Esophagus squamous epithelium (tissue), 5 donors: Measurements from ENCODE around the gene TUBA8. TPM values are rescaled to one million over a fixed set of nuclear protein-coding genes. Genes with fewer than 3 reads are reported as not detected.
"Not testable (repeated sequence)": the region's sequence is repeated elsewhere in the genome, so short reads cannot be mapped to it uniquely, and the experiment has no call there.

Source experiments
- DNase-seq: peaks from one replicate; lab custom pipeline; 2025; lab: John Stamatoyannopoulos, UW
- H3K27ac ChIP-seq, 4 donors: fragments of 200-600 bp; sonication (generic); one replicate each; pipeline ENCODE4 v1.5.1; 2016 to 2019; ENCODE audit warnings: mild to moderate bottlenecking in 1 of 4
- H3K27me3 ChIP-seq, 4 donors: fragments of 200-600 bp; sonication (generic); 1 replicate in 3 of 4; 2 replicates in 1 of 4; pipeline versions ENCODE4 v1.5.1 to v1.6.0; 2017 to 2021; ENCODE audit warnings: antibody characterized with exemption in 1 of 4
- H3K36me3 ChIP-seq, 3 donors: fragments of 200-600 bp; sonication (generic); one replicate each; pipeline ENCODE4 v1.5.1; 2016 to 2019
- H3K4me1 ChIP-seq, 3 donors: fragments of 200-600 bp; sonication (generic); one replicate each; pipeline ENCODE4 v1.5.1; 2017 to 2019
- H3K4me3 ChIP-seq, 4 donors: fragments of 200-600 bp; sonication (generic); 1 replicate in 3 of 4; 2 replicates in 1 of 4; pipeline ENCODE4 v1.5.1; 2016 to 2019; ENCODE audit warnings: mild to moderate bottlenecking in 2 of 4, moderate library complexity in 1 of 4
- H3K9me3 ChIP-seq, 3 donors: fragments of 200-600 bp; sonication (generic); one replicate each; pipeline ENCODE4 v1.5.1; 2016 to 2019
- WGBS, 2 donors: methylation state at CpG; one replicate each; pipeline ENCODE4 v1.1.5; 2018; 5-methylcytosine and 5-hydroxymethylcytosine counted together
- intact Hi-C: fragments of 100-400 bp; cut with DNase I; formaldehyde crosslinking; loops from one replicate; pipeline ENCODE4 v1.15.0; 2022
- small RNA-seq, 4 donors: library from RNA; depleted of rRNA; stranded (forward); fragments of <200 nt; gene quantifications; one replicate each; pipeline ENCODE3, GENCODE V24; 2016
- total RNA-seq, 4 donors: library from RNA; depleted of rRNA; stranded (reverse); fragments of >200 nt; gene quantifications; one replicate each; pipeline ENCODE4 v1.1.0, GENCODE V29; 2016
- donor health status: DM: yes; HTN: yes; CAD: no.

Gene TUBA8
- total RNA-seq, 4 donors from 2014 or later = 0.57 to 2.1 TPM; not detected in 2

DNA sequence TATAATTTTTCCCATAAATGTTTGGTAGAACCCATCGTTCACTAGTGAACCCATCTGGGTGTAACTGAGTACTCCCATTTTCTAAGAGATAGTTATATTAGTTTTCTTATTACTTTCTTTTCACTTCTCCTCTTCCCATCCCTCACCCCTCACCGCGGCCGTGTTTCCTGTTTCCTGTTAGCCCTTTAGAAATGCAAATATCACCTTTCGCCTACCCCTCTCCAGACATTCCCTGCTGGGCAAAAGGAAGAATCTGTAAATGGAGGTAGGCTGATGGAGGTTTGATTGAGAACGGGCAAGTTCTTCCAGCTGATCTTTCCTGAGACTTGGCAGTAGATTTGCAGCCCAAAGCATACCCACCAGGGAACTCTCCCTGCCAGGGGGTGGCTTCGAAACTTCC is 54.7 kb downstream of the TUBA8 start:
- peaks cover 0 to 36% (median 0%) of the 10 kb centered on the region in 3 donors for H3K36me3 ChIP-seq
- H3K4me1 ChIP-seq, H3K27me3 ChIP-seq, H3K9me3 ChIP-seq, H3K4me3 ChIP-seq, DNase-seq, H3K27ac ChIP-seq, intact Hi-C loops: not testable (repeated sequence)
- WGBS, 2 donors = 60% methylated on average over 1 of the region's 7 CpGs; no CpG with 5 or more reads in 1 of the 2 donors

DNA sequence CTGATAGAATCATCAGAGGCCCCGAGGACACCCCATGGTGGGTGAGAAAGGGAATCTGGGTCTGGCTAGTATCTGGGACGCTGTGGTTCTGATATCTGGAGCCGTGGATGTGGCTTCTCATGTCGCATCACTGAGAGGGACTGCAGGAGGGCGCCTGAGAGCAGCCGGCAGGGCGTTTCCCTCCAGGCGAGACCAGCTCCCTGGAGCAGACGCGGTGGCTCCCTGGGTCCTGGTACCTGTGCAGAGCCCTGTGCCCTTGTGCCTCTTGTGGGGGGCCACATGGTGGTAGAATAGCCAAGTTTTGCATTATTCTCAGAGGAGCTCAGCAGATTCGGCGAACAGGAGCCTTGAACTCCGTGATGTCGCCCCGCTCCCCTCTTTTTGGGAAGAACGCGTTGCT is 59.7 kb downstream of the TUBA8 start:
- not testable (repeated sequence) for H3K27ac ChIP-seq
- WGBS, 2 donors = 97 to 100% methylated on average over 6 to 7 of the region's 17 CpGs

DNA sequence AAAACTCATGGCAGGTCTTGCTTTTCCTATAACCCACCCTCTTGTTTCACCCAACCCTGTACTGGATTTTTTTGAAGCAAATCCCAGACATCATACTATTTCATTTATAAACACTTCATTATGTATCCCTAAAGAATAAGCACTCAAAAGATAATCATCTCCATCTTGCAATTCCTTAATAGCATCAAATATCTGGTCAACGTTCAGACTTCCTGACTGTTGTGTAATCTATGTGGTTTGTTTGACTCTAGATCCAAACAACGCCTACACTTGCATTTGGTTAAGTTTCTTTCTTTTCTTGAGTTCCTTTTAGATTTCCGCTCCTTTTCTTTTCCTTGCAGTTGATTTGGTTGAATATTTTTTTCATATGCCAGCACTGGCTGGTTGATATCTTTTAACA is 61.6 kb downstream of the TUBA8 start:
- H3K9me3 ChIP-seq, H3K27me3 ChIP-seq, H3K4me1 ChIP-seq, H3K27ac ChIP-seq, intact Hi-C loops, DNase-seq, H3K4me3 ChIP-seq: not testable (repeated sequence)
- peaks cover 0 to 52% (median 0%) of the 10 kb centered on the region in 3 donors for H3K36me3 ChIP-seq
- 58 to 63% methylated on average over 3 of the region's 3 CpGs for WGBS, 2 donors

More for the DNA sequence above, 59.7 kb downstream of the TUBA8 start:
- H3K4me1 ChIP-seq, DNase-seq, H3K4me3 ChIP-seq, intact Hi-C loops, H3K27me3 ChIP-seq, H3K9me3 ChIP-seq: not testable (repeated sequence)
- peaks cover 0 to 55% (median 0%) of the 10 kb centered on the region in 3 donors for H3K36me3 ChIP-seq

- H3K4me1 ChIP-seq, DNase-seq, H3K27ac ChIP-seq, intact Hi-C loops, H3K9me3 ChIP-seq, H3K27me3 ChIP-seq, H3K4me3 ChIP-seq: not testable (repeated sequence)
- 47% methylated on average over 2 of the region's 8 CpGs; no CpG with 5 or more reads in 1 of the 2 donors for WGBS, 2 donors
- peaks cover 0 to 49% (median 0%) of the 10 kb centered on the region in 3 donors for H3K36me3 ChIP-seq
Observed at GRCh38 chr22:18172776-18173175, 62.2 kb downstream of the TUBA8 start.

GRCh38 chr22:18173441-18173840 is 62.8 kb downstream of the TUBA8 start:
- H3K27me3 ChIP-seq, H3K4me3 ChIP-seq, DNase-seq, H3K9me3 ChIP-seq, H3K27ac ChIP-seq, H3K4me1 ChIP-seq, intact Hi-C loops: not testable (repeated sequence)
- WGBS, 2 donors = 29 to 40% methylated on average over 1 of the region's 2 CpGs
- peaks cover 0 to 42% (median 0%) of the 10 kb centered on the region in 3 donors for H3K36me3 ChIP-seq

Small RNA genes lying within 50 kb of the gene (small RNA-seq; reads per million reads assigned to genes)
- 0 reads per million in 4 donors for gene AC016027.5

Other genes with a start within 250 kb of the TUBA8 start
- 10 to 100 TPM; 11.2 to 30.9 (median 15.9) TPM for gene MICAL3, start 86.2 kb upstream of the TUBA8 start, total RNA-seq
- 10 to 100 TPM; 17.2 to 32.3 (median 22.9) TPM for gene PEX26, start 32.8 kb upstream of the TUBA8 start, total RNA-seq
- gene USP18, start 39.4 kb downstream of the TUBA8 start, total RNA-seq = 1 to 10 TPM; 4.2 to 9.4 (median 5.4) TPM